Sciatic nerve (tissue), 2 donors: ENCODE data around the gene C19orf12. TPM values are rescaled to one million over a fixed set of nuclear protein-coding genes. Genes with fewer than 3 reads are reported as not detected.
A peak's percentile ranks its signal among the peaks of the same experiment; 100 is the strongest.
"Not testable (repeated sequence)": the region's sequence is repeated elsewhere in the genome, so short reads cannot be mapped to it uniquely, and the experiment has no call there.

Experiments
- ATAC-seq: fragments of 200-7000 bp; cut with Tn5 transposase; one replicate; pipeline ENCODE4 v1.9.1; 2020; ENCODE audit warnings: mild to moderate bottlenecking, moderate library complexity
- DNase-seq: peaks from one replicate; pipeline ENCODE4 v3.0.0-alpha.2; 2020; ENCODE audit warnings: low spot score
- intact Hi-C: fragments of 100-400 bp; cut with DNase I; formaldehyde crosslinking; loops from one replicate; pipeline ENCODE4 v1.14.2; 2022
- total RNA-seq: library from RNA; stranded (reverse); fragmentation: NEBNext Ultra II Directional; extraction: Animal tissue kit (Norgen Biotek cat#: 25700); gene quantifications from one replicate; pipeline ENCODE4 v1.2.1, GENCODE V29; 2021
- donor health status: DM: no; HTN: no; CAD: no.
- donor health status: DM: no; HTN: no; CAD: no.

The C19orf12 gene
- total RNA-seq, 1 donor from 2014 or later = 30.9 TPM

- intact Hi-C loops = no loop called here
- ATAC-seq (no peak), DNase-seq (no peak)
These were observed 34.1 kb downstream of the C19orf12 start for GRCh38 chr19:29680937-29681336.

GRCh38 chr19:29680447-29680846 is 34.6 kb downstream of the C19orf12 start:
- no peak for ATAC-seq
- intact Hi-C loops = no loop called here
- DNase-seq = no peak

GRCh38 chr19:29679598-29680210 is 35.4 kb downstream of the C19orf12 start:
- intact Hi-C loops = no loop called here
- DNase-seq = no peak
- no peak for ATAC-seq

DNA sequence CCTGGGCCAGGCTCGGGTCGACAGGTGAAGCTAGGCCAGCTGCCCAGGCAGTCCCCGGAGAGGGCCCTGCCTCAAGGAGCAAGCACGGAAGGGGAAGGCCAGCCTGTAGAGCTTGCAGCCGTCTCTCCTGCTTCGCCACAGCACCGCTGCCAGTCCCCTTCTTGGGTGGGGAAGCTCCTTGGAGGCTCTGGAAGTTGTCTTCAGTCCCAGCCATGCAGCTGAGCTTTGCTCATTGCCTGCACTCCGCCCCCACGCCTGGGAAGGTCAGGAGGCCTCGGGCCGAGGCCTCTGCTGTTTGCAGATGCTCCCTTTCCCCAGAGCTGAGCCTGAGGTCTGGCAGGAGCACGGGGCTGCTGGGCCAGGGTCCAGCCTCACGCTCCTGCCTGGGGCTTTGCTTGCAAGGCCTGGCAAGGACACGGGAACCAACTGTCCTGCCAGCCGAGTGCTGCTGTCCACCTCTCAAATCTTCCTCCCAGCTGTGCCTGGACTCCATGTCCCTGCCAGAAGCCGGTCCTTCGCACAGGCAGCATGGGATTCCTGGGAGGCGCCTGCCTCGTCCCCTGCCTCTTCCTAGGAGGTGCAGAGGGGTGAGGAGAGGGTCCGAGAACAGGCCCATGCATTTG is 36.5 kb downstream of the C19orf12 start:
- DNase-seq (no peak), ATAC-seq (peak; percentile 83)
- intact Hi-C loops = no loop called here

- no peak for ATAC-seq
These were observed 37.9 kb downstream of the C19orf12 start for GRCh38 chr19:29677001-29677817.

GRCh38 chr19:29676586-29676985 is 38.5 kb downstream of the C19orf12 start:
- peak; percentile 49 for DNase-seq
- intact Hi-C loops = no loop called here
- peak; percentile 3 for ATAC-seq

More at GRCh38 chr19:29677001-29677817, 37.9 kb downstream of the C19orf12 start:
- intact Hi-C loops = no loop called here
- DNase-seq = peak; percentile 56

GRCh38 chr19:29675650-29676186 is 39.3 kb downstream of the C19orf12 start:
- intact Hi-C loops = no loop called here
- DNase-seq (peak; percentile 53), ATAC-seq (peak; percentile 11)

DNA sequence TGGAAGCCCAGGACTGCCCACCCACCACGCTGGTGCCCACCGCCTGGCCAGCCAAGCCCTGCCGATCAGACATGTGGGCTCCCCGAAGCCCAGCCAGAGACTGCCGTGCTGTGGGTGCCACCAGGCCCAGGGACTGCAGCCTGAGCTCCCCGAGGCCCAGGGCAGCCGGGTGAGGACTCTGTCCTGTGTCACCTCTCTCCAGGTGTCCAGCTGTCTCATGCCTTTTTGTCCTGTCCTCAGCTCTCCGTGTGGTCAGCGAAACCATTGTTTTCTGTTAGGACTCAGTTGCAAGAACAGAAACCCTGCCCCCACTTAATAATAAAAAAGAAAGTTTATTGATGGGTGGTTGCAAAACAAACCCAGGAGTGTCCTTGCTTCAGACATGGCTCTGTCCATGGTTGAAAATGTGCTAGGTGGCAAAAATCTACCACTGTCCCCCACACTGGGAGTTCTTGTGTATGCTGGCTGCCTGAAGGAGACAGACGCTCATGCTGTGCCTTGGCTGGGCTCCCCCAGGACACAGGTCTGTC is 39.9 kb downstream of the C19orf12 start:
- no peak for ATAC-seq

DNA sequence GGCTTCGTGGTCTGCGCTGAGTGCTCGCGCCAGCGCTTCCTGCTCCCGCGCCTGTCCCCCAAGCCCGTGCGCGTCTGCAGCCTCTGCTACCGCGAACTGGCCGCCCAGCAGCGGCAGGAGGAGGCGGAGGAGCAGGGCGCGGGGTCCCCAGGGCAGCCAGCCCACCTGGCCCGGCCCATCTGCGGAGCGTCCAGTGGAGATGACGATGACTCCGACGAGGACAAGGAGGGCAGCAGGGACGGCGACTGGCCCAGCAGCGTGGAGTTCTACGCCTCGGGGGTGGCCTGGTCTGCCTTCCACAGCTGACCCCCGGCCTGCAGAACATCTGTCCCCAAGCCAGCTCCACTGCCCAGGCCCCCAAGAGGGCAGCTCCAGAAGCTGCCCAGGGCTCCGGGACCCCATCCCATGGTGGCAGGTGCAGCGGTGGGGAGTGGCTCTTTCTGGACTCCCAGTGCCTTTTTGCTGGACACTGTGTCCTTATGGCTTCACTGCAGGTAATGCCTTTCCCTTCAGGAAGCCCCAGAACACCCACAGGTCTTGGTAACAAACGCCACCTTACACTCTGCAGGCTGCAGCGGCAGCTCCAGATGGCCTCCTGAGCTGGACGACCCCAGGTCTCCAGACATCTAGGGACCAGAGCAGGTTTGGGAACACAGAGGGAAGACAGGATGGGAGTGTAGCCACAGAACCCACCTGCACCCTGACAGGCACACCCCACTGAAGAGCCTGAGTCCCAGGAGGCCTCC is 40.5 kb downstream of the C19orf12 start:
- ATAC-seq (no peak), DNase-seq (peak; percentile 53)
- intact Hi-C loops = no loop called here

More for the DNA sequence above, 39.9 kb downstream of the C19orf12 start:
- DNase-seq = no peak
- intact Hi-C loops = no loop called here

- ATAC-seq (no peak), DNase-seq (no peak)
- intact Hi-C loops = no loop called here
These were observed 41.4 kb downstream of the C19orf12 start for GRCh38 chr19:29673451-29674371.

DNA sequence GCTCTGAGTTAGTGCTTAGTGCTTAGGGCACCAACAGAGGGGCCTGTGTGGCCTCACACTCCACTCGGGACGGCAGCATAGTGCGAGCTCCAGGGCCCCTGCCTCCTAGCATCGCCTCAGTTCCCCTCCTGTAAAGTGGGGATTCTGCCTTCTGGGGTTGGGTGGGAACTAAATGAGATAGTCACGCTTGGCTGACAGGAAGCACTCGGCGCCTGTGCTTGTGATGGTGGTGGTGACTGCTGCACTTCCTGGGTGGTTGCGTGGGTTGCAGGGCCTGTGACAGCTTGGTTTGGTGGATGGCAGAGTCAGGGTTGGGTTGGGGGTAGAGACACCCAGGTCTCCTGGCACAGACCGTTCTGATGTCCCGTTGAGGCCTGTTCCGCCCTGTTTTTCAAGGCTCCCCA is 42.1 kb downstream of the C19orf12 start:
- intact Hi-C loops = no loop called here
- ATAC-seq = no peak

DNA sequence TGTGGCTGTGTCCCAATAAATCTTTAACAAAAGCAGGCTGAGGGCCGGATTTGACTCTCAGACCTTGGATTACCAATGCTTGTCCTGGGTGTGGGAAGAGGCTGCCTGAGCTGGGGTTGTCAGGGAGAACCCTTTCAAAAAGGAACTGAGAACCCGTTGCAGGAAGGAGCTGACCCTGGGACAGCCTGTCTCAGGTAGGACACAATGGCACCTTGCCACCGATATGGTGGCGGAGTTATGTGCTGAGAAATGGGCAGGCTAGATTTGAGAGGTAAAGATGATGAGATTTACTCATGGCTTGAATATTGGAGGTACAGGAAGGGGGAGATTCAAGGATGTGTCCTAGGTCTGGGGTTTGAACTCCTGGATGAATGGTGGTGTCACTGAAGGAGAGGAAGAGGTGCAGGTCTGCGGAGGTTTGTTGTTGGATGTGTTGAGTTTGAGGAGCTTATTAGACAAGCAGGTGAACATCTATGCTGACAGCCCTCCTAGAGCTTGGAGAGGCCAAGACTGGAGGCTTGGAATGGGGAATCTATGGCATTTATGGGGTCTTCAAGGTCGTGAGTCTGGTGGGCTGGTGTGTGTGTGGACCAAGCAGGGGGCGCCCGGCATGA is 42.6 kb downstream of the C19orf12 start:
- ATAC-seq = no peak
- intact Hi-C loops = no loop called here
- no peak for DNase-seq

More for the DNA sequence above, 42.1 kb downstream of the C19orf12 start:
- DNase-seq = no peak

GRCh38 chr19:29671393-29672160 is 43.5 kb downstream of the C19orf12 start:
- intact Hi-C loops = no loop called here
- DNase-seq (no peak), ATAC-seq (no peak)

- ATAC-seq, DNase-seq, intact Hi-C loops: not testable (repeated sequence)
These were observed 44.1 kb downstream of the C19orf12 start for GRCh38 chr19:29671026-29671392.

- ATAC-seq = no peak
- DNase-seq = no peak
- intact Hi-C loops = no loop called here
These were observed 44.8 kb downstream of the C19orf12 start for GRCh38 chr19:29670255-29670654.

DNA sequence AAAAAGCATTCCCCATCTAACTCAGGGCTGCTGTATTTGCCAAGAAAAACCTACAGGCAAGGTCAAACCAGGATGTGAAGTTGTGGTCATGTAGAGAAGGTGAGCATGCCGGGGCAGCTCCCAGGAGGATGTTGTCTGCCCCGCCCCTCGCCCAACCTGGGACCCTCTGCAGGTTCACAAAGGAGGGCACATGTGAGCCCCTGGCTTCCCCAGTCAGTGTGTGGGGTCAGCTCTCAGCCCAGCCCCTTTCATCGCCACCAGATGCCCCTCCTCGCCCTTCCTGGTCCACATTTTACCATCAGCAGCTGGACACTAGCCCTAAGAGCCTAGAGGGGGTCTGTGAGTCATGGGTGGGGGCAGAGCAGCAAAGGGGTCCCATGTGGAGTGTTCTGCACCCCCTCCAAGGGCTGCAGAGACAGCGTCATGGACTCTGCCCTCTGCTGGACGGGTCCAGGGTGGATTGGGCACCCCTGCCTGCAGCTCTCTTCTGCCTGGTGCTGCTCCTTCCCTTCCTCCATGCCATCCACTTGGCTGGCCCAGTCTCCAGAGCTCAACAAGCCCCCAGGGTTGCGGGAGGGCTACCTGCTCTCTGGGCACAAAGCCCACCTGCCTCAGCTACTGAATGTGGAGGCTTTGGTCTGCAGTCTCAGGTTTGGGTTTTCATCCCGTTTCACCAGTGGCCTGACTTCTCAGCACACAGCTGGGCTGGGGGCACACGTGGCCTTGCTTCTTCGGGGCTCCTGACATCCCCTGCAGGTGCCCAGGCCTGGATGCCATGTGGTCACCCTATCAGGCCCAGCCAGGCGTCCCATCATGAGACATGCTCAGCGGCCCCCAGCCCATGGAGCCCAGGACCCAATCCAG is 46.1 kb downstream of the C19orf12 start:
- intact Hi-C loops = no loop called here
- peak; percentile 52 for DNase-seq

More for the DNA sequence above, 46.1 kb downstream of the C19orf12 start:
- ATAC-seq = no peak
